Measurements from ENCODE around the gene RRP15.
A peak's percentile ranks its signal among the peaks of the same experiment; 100 is the strongest.
"Not testable (repeated sequence)": the region's sequence is repeated elsewhere in the genome, so short reads cannot be mapped to it uniquely, and the experiment has no call there.

The RRP15 gene

GRCh38 chr1:218304281-218305039, 19.4 kb downstream of the RRP15 start:
- no peaks in the 10 kb centered on the region for H3K27me3 Mint-ChIP-seq (ENCODE audit: low read depth, poor library complexity)
- DNase-seq: no peak
- TF ChIP-seq CTCF (IDR thresholded peaks at IDR 0.05): no peak
- H3K4me3 Mint-ChIP-seq: no peak overlapping the region
- peaks cover 17% of the 10 kb centered on the region for H3K36me3 Mint-ChIP-seq (ENCODE audit: low read depth)
- H3K9me3 Mint-ChIP-seq: no peaks in the 10 kb centered on the region
- no peaks in the 10 kb centered on the region for H3K4me1 Mint-ChIP-seq
- H3K27ac Mint-ChIP-seq: peak overlapping the region; percentile 9

GRCh38 chr1:218305472-218306064, 20.5 kb downstream of the RRP15 start:
- Mint-ChIP-seq H3K27me3 (ENCODE audit: low read depth, poor library complexity) (no peaks in the 10 kb centered on the region), H3K9me3 (no peaks in the 10 kb centered on the region), H3K36me3 (ENCODE audit: low read depth) (peaks cover 28% of the 10 kb centered on the region), H3K4me1 (no peaks in the 10 kb centered on the region), H3K4me3 (no peak overlapping the region), H3K27ac (no peak overlapping the region)
- no peak for TF ChIP-seq CTCF (IDR thresholded peaks at IDR 0.05)
- no peak for DNase-seq

- H3K27me3 Mint-ChIP-seq (ENCODE audit: low read depth, poor library complexity): no peaks in the 10 kb centered on the region
- no peak overlapping the region for H3K27ac Mint-ChIP-seq
- no peak for DNase-seq
- no peaks in the 10 kb centered on the region for H3K4me1 Mint-ChIP-seq
- no peak for TF ChIP-seq CTCF (IDR thresholded peaks at IDR 0.05)
- H3K4me3 Mint-ChIP-seq: no peak overlapping the region
- H3K36me3 Mint-ChIP-seq (ENCODE audit: low read depth): peaks cover 53% of the 10 kb centered on the region
- peaks cover 5% of the 10 kb centered on the region for H3K9me3 Mint-ChIP-seq
Observed at GRCh38 chr1:218312509-218312908, 27.4 kb downstream of the RRP15 start.

GRCh38 chr1:218314316-218314715, 29.2 kb downstream of the RRP15 start:
- H3K4me1 Mint-ChIP-seq: no peaks in the 10 kb centered on the region
- H3K27ac Mint-ChIP-seq: no peak overlapping the region
- H3K36me3 Mint-ChIP-seq (ENCODE audit: low read depth): peaks cover 52% of the 10 kb centered on the region
- no peak for TF ChIP-seq CTCF (IDR thresholded peaks at IDR 0.05)
- H3K27me3 Mint-ChIP-seq (ENCODE audit: low read depth, poor library complexity): no peaks in the 10 kb centered on the region
- H3K4me3 Mint-ChIP-seq: no peak overlapping the region
- no peak for DNase-seq
- peaks cover 5% of the 10 kb centered on the region for H3K9me3 Mint-ChIP-seq

- Mint-ChIP-seq H3K27ac (no peak overlapping the region), H3K36me3 (ENCODE audit: low read depth) (peaks cover 46% of the 10 kb centered on the region), H3K27me3 (ENCODE audit: low read depth, poor library complexity) (no peaks in the 10 kb centered on the region), H3K9me3 (peaks cover 5% of the 10 kb centered on the region), H3K4me3 (no peak overlapping the region), H3K4me1 (no peaks in the 10 kb centered on the region)
- no peak for DNase-seq
- no peak for TF ChIP-seq CTCF (IDR thresholded peaks at IDR 0.05)
Observed at GRCh38 chr1:218315638-218316037, 30.5 kb downstream of the RRP15 start.

GRCh38 chr1:218317061-218317460, 32.0 kb downstream of the RRP15 start:
- no peak for DNase-seq
- no peaks in the 10 kb centered on the region for H3K4me1 Mint-ChIP-seq
- H3K27me3 Mint-ChIP-seq (ENCODE audit: low read depth, poor library complexity): no peaks in the 10 kb centered on the region
- H3K36me3 Mint-ChIP-seq (ENCODE audit: low read depth): peaks cover 32% of the 10 kb centered on the region
- no peak for TF ChIP-seq CTCF (IDR thresholded peaks at IDR 0.05)
- no peak overlapping the region for H3K4me3 Mint-ChIP-seq
- no peak overlapping the region for H3K27ac Mint-ChIP-seq
- no peaks in the 10 kb centered on the region for H3K9me3 Mint-ChIP-seq

GRCh38 chr1:218320182-218320581, 35.1 kb downstream of the RRP15 start:
- H3K4me3 Mint-ChIP-seq; H3K27ac Mint-ChIP-seq; DNase-seq; H3K4me1 Mint-ChIP-seq; H3K9me3 Mint-ChIP-seq; H3K27me3 Mint-ChIP-seq (ENCODE audit: low read depth, poor library complexity): not testable (repeated sequence)
- H3K36me3 Mint-ChIP-seq (ENCODE audit: low read depth): peaks cover 36% of the 10 kb centered on the region

All from nephron progenitor cell (in vitro differentiated cells).